Endothelial cell of umbilical vein (primary cell): ENCODE measurements around the gene SELENOV. TPM values are rescaled to one million over a fixed set of nuclear protein-coding genes. Genes with fewer than 3 reads are reported as not detected.

Source experiments
- Bru-seq: library from RNA; stranded (reverse); fragments of 400-500 nt; gene quantifications from one replicate; lab custom pipeline; 2021; lab: Mats Ljungman, UMichigan
- BruChase-seq, 2 experiments: library from RNA; stranded (reverse); fragments of 400-500 nt; gene quantifications; one replicate each; lab custom pipeline; 2021; lab: Mats Ljungman, UMichigan
- BruUV-seq: library from RNA; stranded (reverse); fragments of 400-500 nt; replicated peaks from 2 replicates; lab custom pipeline; 2021; lab: Mats Ljungman, UMichigan
- CTCF ChIA-PET: fragments of 300-600, 350-600 bp; sonication (Branson Sonifier 250); formaldehyde crosslinking; loops from one replicate; lab custom pipeline; 2021; ENCODE audit warnings: antibody characterized with exemption, inconsistent platforms; lab: Charles Lee
- POLR2A ChIA-PET: fragments of 300-600, 350-600 bp; sonication (Branson Sonifier 250); formaldehyde crosslinking; loops from one replicate; lab custom pipeline; 2021; ENCODE audit warnings: antibody characterized with exemption, inconsistent platforms; lab: Charles Lee
- DNase-seq: peaks from one replicate; pipeline ENCODE4 v3.0.0-alpha.2; 2011; ENCODE audit warnings: low read depth, low spot score
- FAIRE-seq: peaks from 2 replicates; lab custom pipeline; 2011; peaks lifted over from hg19 to GRCh38; lab: Jason Lieb, UNC
- H2AFZ ChIP-seq: 2 replicates; pipeline ENCODE4 v1.6.0; 2012; ENCODE audit warnings: low read depth, low read length, control low read depth, inconsistent platforms
- H3K27ac ChIP-seq: 2 replicates; pipeline ENCODE4 v1.5.1; 2011; ENCODE audit warnings: low read depth, mild to moderate bottlenecking, control low read depth, low read length, moderate library complexity; ENCODE audit not compliant: insufficient read depth
- H3K27me3 ChIP-seq, 2 experiments: 2 replicates each; pipeline versions ENCODE4 v1.6.0 to v1.6.1; 2011; ENCODE audit warnings: low read length in 2 of 2, mixed read lengths in 1 of 2; ENCODE audit not compliant: control insufficient read depth in 2 of 2, insufficient read depth in 2 of 2
- H3K36me3 ChIP-seq, 2 experiments: 2 replicates in 1 of 2; 3 replicates in 1 of 2; pipeline ENCODE4 v1.5.1; 2011; ENCODE audit warnings: low read length in 2 of 2, mild to moderate bottlenecking in 1 of 2, moderate library complexity in 1 of 2; ENCODE audit not compliant: control insufficient read depth in 2 of 2, insufficient read depth in 2 of 2; ENCODE audit errors: extremely low read depth in 1 of 2
- H3K4me1 ChIP-seq: 3 replicates; pipeline ENCODE4 v1.5.1; 2011; ENCODE audit warnings: mild to moderate bottlenecking, low read length; ENCODE audit not compliant: control insufficient read depth, insufficient read depth; ENCODE audit errors: extremely low read depth
- H3K4me2 ChIP-seq: 2 replicates; pipeline ENCODE4 v1.6.1; 2011; ENCODE audit warnings: low read length, control low read depth, mixed read lengths; ENCODE audit not compliant: insufficient read depth
- H3K4me3 ChIP-seq, 3 experiments: fragments of 200-600 bp in 1 of 3; sonication (generic), shearing (Covaris generic) in 1 of 3; replicated peaks in 1 of 3; 2 replicates each; pipeline ENCODE4 v1.5.1; 2011 to 2016; ENCODE audit warnings: control low read depth in 3 of 3, low read length in 3 of 3, mild to moderate bottlenecking in 2 of 3, inconsistent platforms in 1 of 3, low read depth in 1 of 3, moderate library complexity in 1 of 3; ENCODE audit not compliant: insufficient read depth in 1 of 3
- H3K79me2 ChIP-seq: 2 replicates; pipeline ENCODE4 v1.6.0; 2012; ENCODE audit warnings: low read length, inconsistent platforms; ENCODE audit not compliant: control insufficient read depth, insufficient read depth
- H3K9ac ChIP-seq: replicated peaks from 2 replicates; pipeline ENCODE3; 2011; ENCODE audit warnings: low read length, control low read depth; ENCODE audit not compliant: insufficient read depth; ENCODE audit errors: extremely low read depth
- H3K9me1 ChIP-seq: replicated peaks from 3 replicates; pipeline ENCODE4 v1.6.0; 2011; ENCODE audit warnings: mild to moderate bottlenecking, low read length; ENCODE audit not compliant: control insufficient read depth, insufficient read depth; ENCODE audit errors: extremely low read depth
- H3K9me3 ChIP-seq: replicated peaks from 2 replicates; pipeline ENCODE4 v1.5.1; 2012; ENCODE audit warnings: low read length, inconsistent platforms; ENCODE audit not compliant: control insufficient read depth, insufficient read depth
- H4K20me1 ChIP-seq: replicated peaks from 2 replicates; pipeline ENCODE3; 2011; ENCODE audit warnings: mild to moderate bottlenecking, low read length; ENCODE audit not compliant: control insufficient read depth, insufficient read depth; ENCODE audit errors: extremely low read depth
- EZH2 ChIP-seq: IDR thresholded peaks from 2 replicates; pipeline ENCODE4 v1.6.1; 2012; ENCODE audit warnings: borderline replicate concordance, low read depth, mild to moderate bottlenecking, moderate library complexity, low read length, inconsistent platforms; ENCODE audit not compliant: severe bottlenecking
- GATA2 ChIP-seq: IDR thresholded peaks from 2 replicates; pipeline ENCODE4 v1.7.0; 2011; ENCODE audit warnings: low read depth, mild to moderate bottlenecking, moderate library complexity, mixed read lengths, low read length; ENCODE audit not compliant: insufficient read length, insufficient read depth
- dilution Hi-C: fragments of 300-500 bp; cut with MboI; formaldehyde crosslinking; loops from one replicate; pipeline ENCODE4 v1.15.0; 2019; ENCODE audit warnings: low sequenced_read_pairs; ENCODE audit not compliant: extremely low pct_ligation_motif_present
- intact Hi-C: fragments of 100-400 bp; cut with micrococcal nuclease; formaldehyde crosslinking; loops from one replicate; pipeline ENCODE4 v1.10.0; 2022
- long read RNA-seq: library from polyadenylated mRNA; stranded (forward); transcript quantifications from one replicate; pipeline ENCODE4 v2.0.0, GENCODE V29; 2021
- polyA minus RNA-seq, 3 experiments: library from RNA; depleted of rRNA, polyadenylated mRNA; stranded (reverse); fragments of >200 nt; gene quantifications; 1 replicate in 1 of 3; 2 replicates in 2 of 3; pipeline ENCODE4 v1.2.3, GENCODE V29; 2011
- polyA plus RNA-seq, 4 experiments: library from polyadenylated mRNA; depleted of rRNA in 3 of 4; stranded (reverse) in 3 of 4; unstranded in 1 of 4; fragments of >200 nt; gene quantifications; 2 replicates each; pipeline versions ENCODE4 v1.2.1 to v1.2.3, GENCODE V29; 2011 to 2012; ENCODE audit warnings: missing spikeins in 1 of 4
- total RNA-seq: library from RNA; stranded (reverse); gene quantifications from 2 replicates; pipeline ENCODE4 v1.2.3, GENCODE V29; 2021
- TF ChIP-seq, protein P1 (sequence below), 2 donors: IDR thresholded peaks; 1 replicate in 1 of 2; 2 replicates in 1 of 2; pipeline ENCODE4 v1.5.1; 2011; ENCODE audit warnings: low read length in 2 of 2, mild to moderate bottlenecking in 2 of 2, moderate library complexity in 2 of 2, control low read depth in 1 of 2, inconsistent platforms in 1 of 2, low read depth in 1 of 2; ENCODE audit not compliant: insufficient read depth in 1 of 2; ENCODE audit errors: extremely low read depth in 1 of 2

The SELENOV gene
- total RNA-seq = not detected in 2 replicates
- polyA plus RNA-seq = not detected in 2 replicates
- polyA plus RNA-seq (2011; cell fraction: cytosol; rRNA removed) = not detected in 2 replicates
- polyA plus RNA-seq (2011; cell fraction: nucleus; rRNA removed) = not detected in 2 replicates
- not detected in 2 replicates for polyA plus RNA-seq (2012)
- not detected in 2 replicates for polyA minus RNA-seq
- not detected for polyA minus RNA-seq (2011; cell fraction: cytosol; rRNA and poly(A)+ RNA removed)
- polyA minus RNA-seq (2011; cell fraction: nucleus; rRNA and poly(A)+ RNA removed) = not detected in 2 replicates
- Bru-seq, nascent RNA = not detected
- not detected for BruChase-seq, experiment 1, labeled RNA remaining after a 6-hour chase
- BruChase-seq, experiment 2, labeled RNA remaining after a 2-hour chase = not detected
- long read RNA-seq = 0 reads

GRCh38 chr19:39514840-39515550 lies at the start of gene SELENOV:
SELENOV (plus strand) TSS chr19:39515139; CDS start chr19:39515213, 74 bp downstream.
- no peak within 1 kb of the TSS for H3K4me2 ChIP-seq
- H2AFZ ChIP-seq = no peak within 1 kb of the TSS

More at GRCh38 chr19:39514840-39515550, at the start of gene SELENOV:
- peak; percentile 95 for TF ChIP-seq EZH2
- no peak for TF ChIP-seq GATA2
- TF ChIP-seq, protein P1, sequence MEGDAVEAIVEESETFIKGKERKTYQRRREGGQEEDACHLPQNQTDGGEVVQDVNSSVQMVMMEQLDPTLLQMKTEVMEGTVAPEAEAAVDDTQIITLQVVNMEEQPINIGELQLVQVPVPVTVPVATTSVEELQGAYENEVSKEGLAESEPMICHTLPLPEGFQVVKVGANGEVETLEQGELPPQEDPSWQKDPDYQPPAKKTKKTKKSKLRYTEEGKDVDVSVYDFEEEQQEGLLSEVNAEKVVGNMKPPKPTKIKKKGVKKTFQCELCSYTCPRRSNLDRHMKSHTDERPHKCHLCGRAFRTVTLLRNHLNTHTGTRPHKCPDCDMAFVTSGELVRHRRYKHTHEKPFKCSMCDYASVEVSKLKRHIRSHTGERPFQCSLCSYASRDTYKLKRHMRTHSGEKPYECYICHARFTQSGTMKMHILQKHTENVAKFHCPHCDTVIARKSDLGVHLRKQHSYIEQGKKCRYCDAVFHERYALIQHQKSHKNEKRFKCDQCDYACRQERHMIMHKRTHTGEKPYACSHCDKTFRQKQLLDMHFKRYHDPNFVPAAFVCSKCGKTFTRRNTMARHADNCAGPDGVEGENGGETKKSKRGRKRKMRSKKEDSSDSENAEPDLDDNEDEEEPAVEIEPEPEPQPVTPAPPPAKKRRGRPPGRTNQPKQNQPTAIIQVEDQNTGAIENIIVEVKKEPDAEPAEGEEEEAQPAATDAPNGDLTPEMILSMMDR (IDR thresholded peaks at IDR 0.05; ENCODE audit: extremely low read depth in 1 of 2, insufficient read depth in 1 of 2, low read depth in 1 of 2, low read length in 2 of 2) = peak in 1 of 2 donors; percentile 7
- Histone ChIP-seq H3K79me2 (no peaks in the 10 kb centered on the region), H3K9ac (no peak within 1 kb of the TSS), H3K27ac (no peak within 1 kb of the TSS), H3K9me1 (no peaks in the 10 kb centered on the region), H3K4me3 (no peak within 1 kb of the TSS), H3K9me3 (no peaks in the 10 kb centered on the region), H3K27me3 (peaks cover 42 to 48% of the 10 kb centered on the region in 2 experiments), H4K20me1 (no peaks in the 10 kb centered on the region), H3K4me1 (no peaks in the 10 kb centered on the region), H3K36me3 (no peaks in the 10 kb centered on the region)
- BruUV-seq = no TSS peak
- no peak for FAIRE-seq
- intact Hi-C loops (no loop called here), dilution Hi-C loops (no loop called here)
- POLR2A ChIA-PET = no interaction called here
- CTCF ChIA-PET = interaction anchor here (1.0 to 1.4 kb wide), 4 partner anchors 10 to 27 kb away, joined by 3 to 6 read pairs (median 3); no protein-coding TSS in a partner anchor
- DNase-seq = no peak
